Measurements from ENCODE around the gene RFX5. TPM values are rescaled to one million over a fixed set of nuclear protein-coding genes. Genes with fewer than 3 reads are reported as not detected.

RFX5 gene
- total RNA-seq, 1 experiment from 2014 or later: 72.7 TPM

DNA sequence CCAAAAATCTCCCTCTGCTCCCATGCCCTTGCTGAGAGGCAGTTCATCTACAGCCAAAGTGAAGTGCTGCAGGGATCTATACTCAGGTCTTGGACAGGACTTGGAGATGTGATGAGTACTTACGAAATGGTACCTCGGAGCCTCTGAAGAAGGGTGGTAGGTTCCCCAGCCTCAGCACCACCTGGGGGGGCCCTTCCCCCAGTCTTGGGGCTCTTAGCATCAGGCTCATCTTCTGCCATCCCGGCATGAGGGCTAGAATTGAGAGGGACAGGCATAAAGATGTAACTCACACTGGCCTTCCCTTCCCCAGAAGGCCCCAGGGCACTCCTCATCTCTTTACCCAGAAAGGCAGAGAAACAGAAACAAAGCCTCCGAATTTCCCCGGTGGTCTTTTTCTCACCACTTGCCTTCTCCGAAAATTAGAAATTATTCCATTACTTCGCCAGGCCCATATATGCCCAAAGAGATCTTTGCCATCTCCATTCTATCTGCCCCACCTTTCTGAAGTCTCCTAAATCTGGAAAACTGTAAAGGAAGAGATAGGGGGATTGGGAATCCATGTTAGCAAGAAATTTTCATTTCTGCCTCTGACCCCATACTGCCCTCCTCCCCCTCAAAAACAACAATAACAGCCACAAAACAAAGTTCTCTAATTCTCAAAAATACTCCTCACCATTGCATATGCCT lies 827 bp downstream of the RFX5 start:
- peak overlapping the region; percentile 88 for H2BK12ac ChIP-seq (ENCODE audit: insufficient read length, low read depth, low read length)
- no CpG with 5 or more reads among the region's 7 CpGs for WGBS (ENCODE audit: extremely low coverage, insufficient read length, low lambda C conversion rate)
- H3K27me3 ChIP-seq (ENCODE audit: insufficient read depth, low read length): no peaks in the 10 kb centered on the region
- H2BK120ac ChIP-seq (ENCODE audit: low read depth, low read length, poor library complexity, severe bottlenecking): peak overlapping the region; percentile 91
- no peak overlapping the region for H2AFZ ChIP-seq (ENCODE audit: low read length)
- peak overlapping the region; percentile 96 for H3K14ac ChIP-seq (ENCODE audit: insufficient read depth, low read length)
- H2AK5ac ChIP-seq (ENCODE audit: insufficient read length, low read length): peak overlapping the region; percentile 93
- peaks cover 9% of the 10 kb centered on the region for H3K79me1 ChIP-seq (ENCODE audit: insufficient read depth, low read depth, low read length, poor library complexity, severe bottlenecking)
- peak overlapping the region; percentile 97 for H4K5ac ChIP-seq (ENCODE audit: insufficient read length, low read depth, low read length)
- H3K23me2 ChIP-seq (ENCODE audit: insufficient read length, low read depth, low read length, poor library complexity, severe bottlenecking): peaks cover 11% of the 10 kb centered on the region
- H3K9me3 Mint-ChIP-seq: peaks cover 2% of the 10 kb centered on the region in 2 experiments; a peak in 2 of 5 replicates
- H3K4ac ChIP-seq (ENCODE audit: low read depth, low read length): peak overlapping the region; percentile 84
- no peaks in the 10 kb centered on the region for H3K27me3 Mint-ChIP-seq (ENCODE audit: low read depth)
- H3K27ac ChIP-seq (ENCODE audit: insufficient read length, low read depth, low read length): peak overlapping the region; percentile 99
- H2BK5ac ChIP-seq (ENCODE audit: insufficient read length, low read length): peak overlapping the region; percentile 36
- H2BK20ac ChIP-seq (ENCODE audit: low read depth, low read length, poor library complexity, severe bottlenecking): no peak overlapping the region
- peaks cover 19 to 22% of the 10 kb centered on the region in 2 experiments for H3K4me1 Mint-ChIP-seq
- H3K4me2 ChIP-seq (ENCODE audit: insufficient read depth, insufficient read length, low read length): peak overlapping the region; percentile 53
- peak overlapping the region; percentile 85 for H3T11ph ChIP-seq (ENCODE audit: low read length)
- H4K20me1 ChIP-seq (ENCODE audit: control insufficient read depth, insufficient read depth, insufficient read length): peaks cover 2% of the 10 kb centered on the region
- H3K18ac ChIP-seq (ENCODE audit: insufficient read length, low read depth, low read length): peak overlapping the region; percentile 94
- peaks cover 28 to 53% (median 49%) of the 10 kb centered on the region in 3 experiments for H3K36me3 Mint-ChIP-seq (ENCODE audit: insufficient read depth in 1 of 3, low read depth in 3 of 3)
- no peaks in the 10 kb centered on the region; the same call in 1 of the 2 replicates for H3K4me1 ChIP-seq (ENCODE audit: insufficient read depth, low read length)
- H3K79me2 ChIP-seq (ENCODE audit: insufficient read depth, low read length): peaks cover 1% of the 10 kb centered on the region; the same call in 1 of the 2 replicates
- TF ChIP-seq, protein P1, sequence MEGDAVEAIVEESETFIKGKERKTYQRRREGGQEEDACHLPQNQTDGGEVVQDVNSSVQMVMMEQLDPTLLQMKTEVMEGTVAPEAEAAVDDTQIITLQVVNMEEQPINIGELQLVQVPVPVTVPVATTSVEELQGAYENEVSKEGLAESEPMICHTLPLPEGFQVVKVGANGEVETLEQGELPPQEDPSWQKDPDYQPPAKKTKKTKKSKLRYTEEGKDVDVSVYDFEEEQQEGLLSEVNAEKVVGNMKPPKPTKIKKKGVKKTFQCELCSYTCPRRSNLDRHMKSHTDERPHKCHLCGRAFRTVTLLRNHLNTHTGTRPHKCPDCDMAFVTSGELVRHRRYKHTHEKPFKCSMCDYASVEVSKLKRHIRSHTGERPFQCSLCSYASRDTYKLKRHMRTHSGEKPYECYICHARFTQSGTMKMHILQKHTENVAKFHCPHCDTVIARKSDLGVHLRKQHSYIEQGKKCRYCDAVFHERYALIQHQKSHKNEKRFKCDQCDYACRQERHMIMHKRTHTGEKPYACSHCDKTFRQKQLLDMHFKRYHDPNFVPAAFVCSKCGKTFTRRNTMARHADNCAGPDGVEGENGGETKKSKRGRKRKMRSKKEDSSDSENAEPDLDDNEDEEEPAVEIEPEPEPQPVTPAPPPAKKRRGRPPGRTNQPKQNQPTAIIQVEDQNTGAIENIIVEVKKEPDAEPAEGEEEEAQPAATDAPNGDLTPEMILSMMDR (conservative IDR thresholded peaks at IDR 0.05): no peak
- H4K91ac ChIP-seq (ENCODE audit: insufficient read length, low read depth, low read length): peak overlapping the region; percentile 92
- no peak overlapping the region for H4K8ac ChIP-seq (replicated peaks; ENCODE audit: insufficient read length, low read depth, low read length)
- peak overlapping the region; percentile 85 for H3K9ac ChIP-seq (ENCODE audit: extremely low read depth, insufficient read length, low read length)
- H3K4me3 Mint-ChIP-seq: peak overlapping the region; percentile 91
- H3K27ac Mint-ChIP-seq: peak overlapping the region; percentile 100
- no peaks in the 10 kb centered on the region for H3K9me3 ChIP-seq (ENCODE audit: control insufficient read depth, low read depth, low read length)
- H3K56ac ChIP-seq (ENCODE audit: insufficient read length, low read depth, low read length): no peak overlapping the region
- no peak for DNase-seq
- H2BK15ac ChIP-seq (ENCODE audit: low read depth, low read length): no peak overlapping the region
- no peak overlapping the region for H3K23ac ChIP-seq (ENCODE audit: insufficient read length, low read depth, low read length)

Measured in H9 (cell line).